ENCODE measurements around the gene METTL8. TPM values are rescaled to one million over a fixed set of nuclear protein-coding genes. Genes with fewer than 3 reads are reported as not detected.

The METTL8 gene
- total and polyA plus RNA-seq, 2 of the 13 experiments (the other 11 are each of a cell fraction or from before 2014, with no cell fraction given): 18.6 to 68.2 TPM

GRCh38 chr2:171434013-171434989, 511 bp upstream of the METTL8 start, which contains the start of gene DCAF17 (continued):
- TF ChIP-seq SMARCC2 (IDR thresholded peaks at IDR 0.05) (no peak), E2F1 (CRISPR knock-in tag; IDR thresholded peaks at IDR 0.05) (peak; percentile 85), ZNF790 (CRISPR knock-in tag; IDR thresholded peaks at IDR 0.05; ENCODE audit: borderline replicate concordance) (peak; percentile 76), ZXDC (CRISPR knock-in tag; IDR thresholded peaks at IDR 0.05) (0 out of 2 replicates have a peak, but pooled peaks have one; percentile 93), ERF (CRISPR knock-in tag; IDR thresholded peaks at IDR 0.05) (peak; percentile 95), BCLAF1 (IDR thresholded peaks at IDR 0.05) (no peak), ZNF629 (CRISPR knock-in tag; conservative IDR thresholded peaks at IDR 0.05) (peak; percentile 60), ZNF720 (CRISPR knock-in tag; IDR thresholded peaks at IDR 0.05) (0 out of 2 replicates have a peak, but pooled peaks have one; percentile 32), FOXK1 (CRISPR knock-in tag; IDR thresholded peaks at IDR 0.05; ENCODE audit: borderline replicate concordance, low read depth) (peak; percentile 60; the same call in 1 of the 2 replicates), ZNF567 (CRISPR knock-in tag; IDR thresholded peaks at IDR 0.05; ENCODE audit: borderline replicate concordance) (peak; percentile 81; the same call in 1 of the 2 replicates), SETDB1 (CRISPR knock-in tag; IDR thresholded peaks at IDR 0.05; ENCODE audit: borderline replicate concordance) (no peak), ZNF501 (CRISPR knock-in tag; IDR thresholded peaks at IDR 0.05) (peak; percentile 99), ZNF83 (CRISPR knock-in tag; IDR thresholded peaks at IDR 0.05; ENCODE audit: borderline replicate concordance) (peak; percentile 52; the same call in 1 of the 2 replicates), THAP9 (CRISPR knock-in tag; IDR thresholded peaks at IDR 0.05; ENCODE audit: borderline replicate concordance) (peak; percentile 80), ZNF615 (CRISPR knock-in tag; IDR thresholded peaks at IDR 0.05; ENCODE audit: borderline replicate concordance) (peak; percentile 31; the same call in 1 of the 2 replicates), HNF4G (IDR thresholded peaks at IDR 0.05; ENCODE audit: borderline replicate concordance, low read depth, low read length) (no peak), HNF4G (CRISPR knock-in tag; IDR thresholded peaks at IDR 0.05; ENCODE audit: borderline replicate concordance, low read depth) (no peak), ZNF12 (CRISPR knock-in tag; IDR thresholded peaks at IDR 0.05) (no peak; the same call in 1 of the 2 replicates)

Measured in HepG2 (cell line).